NCI-H2227 treated with DMSO at 0.1 percent for 48 hours (cell line): ENCODE data around the gene CDC42BPA.
A peak's percentile ranks its signal among the peaks of the same experiment; 100 is the strongest.

Source experiments
- DNase-seq: peaks from one replicate; lab custom pipeline; 2025; lab: John Stamatoyannopoulos, UW

CDC42BPA gene

DNA sequence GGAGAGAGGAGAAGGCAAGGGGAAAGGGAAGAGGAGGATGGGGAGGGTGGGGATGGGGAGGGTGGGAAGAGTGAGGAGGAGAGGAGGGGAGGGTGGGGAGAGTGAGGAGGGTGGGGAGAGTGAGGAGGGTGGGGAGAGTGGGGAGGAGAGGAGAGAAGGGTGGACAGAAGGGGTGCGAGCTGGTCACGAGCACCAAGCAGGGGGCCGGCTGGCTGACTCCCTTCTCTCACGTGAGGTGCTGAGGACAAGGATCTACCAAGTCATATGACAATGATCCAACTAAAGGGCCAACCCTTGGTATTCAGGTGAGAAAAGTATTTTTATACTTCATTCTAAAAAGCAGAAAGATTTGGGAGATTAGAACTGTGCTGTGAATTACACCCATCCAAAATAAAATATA is 326.4 kb downstream of the CDC42BPA start:
- no peak for DNase-seq

DNA sequence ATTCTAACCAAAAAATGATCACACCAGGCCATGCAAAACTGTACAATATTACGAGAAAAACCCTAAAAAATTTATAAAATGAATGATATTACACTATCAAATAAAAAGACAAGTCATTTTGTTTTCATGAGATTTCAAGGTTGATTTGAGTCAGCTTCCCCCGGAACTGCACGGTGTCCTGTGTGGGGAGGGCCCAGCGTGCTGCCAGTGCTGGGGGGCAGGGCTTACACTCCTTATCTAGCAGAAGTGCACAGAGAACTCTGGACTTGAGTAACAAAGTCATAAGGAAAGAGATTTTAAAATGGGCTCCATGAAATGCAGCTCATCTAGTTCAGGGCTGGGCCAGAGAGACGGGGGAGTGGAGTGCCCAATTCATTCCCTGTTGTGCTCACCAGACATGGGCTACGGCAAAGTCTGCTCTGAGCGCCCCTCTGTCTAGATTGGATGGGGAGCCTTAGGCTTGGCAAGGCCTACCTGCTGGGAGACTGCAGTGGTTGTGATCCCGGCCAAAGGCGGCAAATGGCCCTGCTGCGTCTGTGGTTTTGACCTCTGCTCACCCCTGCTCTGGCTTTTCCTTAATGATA is 328.1 kb downstream of the CDC42BPA start:
- DNase-seq: peak; percentile 68

DNA sequence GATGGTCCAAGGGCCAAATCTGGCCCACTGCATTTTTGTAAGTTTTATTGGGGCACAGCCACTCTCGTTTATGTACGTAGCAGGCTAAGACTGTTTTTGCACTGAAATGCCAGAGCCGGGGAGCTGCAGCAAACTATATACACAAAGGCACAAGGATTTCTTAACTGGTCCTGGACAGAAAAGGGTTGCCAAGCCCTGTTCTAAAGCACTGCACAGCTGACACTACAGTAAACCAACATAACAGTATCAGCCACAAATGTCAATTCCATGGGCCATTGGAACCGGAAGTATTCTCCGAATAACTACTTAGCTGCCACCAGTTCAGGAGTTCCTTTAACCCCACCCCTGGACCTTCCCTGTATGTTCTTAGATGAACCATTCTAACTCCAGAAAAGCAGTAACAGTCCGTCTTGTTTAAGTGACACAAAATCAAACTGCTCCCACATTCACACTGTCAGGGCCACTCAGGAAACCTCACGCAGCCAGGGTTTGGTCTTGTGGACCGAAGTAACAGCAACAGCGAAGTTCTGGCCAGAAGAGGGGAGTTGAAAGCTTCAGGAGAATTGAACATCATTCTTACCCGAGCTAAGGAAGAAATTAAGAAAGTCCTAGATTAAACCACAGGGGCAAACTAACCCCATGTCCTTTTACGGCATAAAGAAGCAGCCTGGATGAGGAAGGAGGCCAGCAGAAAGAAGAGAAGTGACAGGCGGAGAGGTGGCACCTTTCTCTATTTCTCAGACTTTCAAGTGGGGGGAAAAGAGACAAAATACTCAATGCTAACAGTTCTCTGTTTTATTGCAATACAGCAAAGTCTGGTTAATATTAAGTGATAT is 329.0 kb downstream of the CDC42BPA start:
- no peak for DNase-seq

- DNase-seq: no peak
These were observed 330.0 kb downstream of the CDC42BPA start for GRCh38 chr1:226988334-226988666.

- no peak for DNase-seq
These were observed 330.5 kb downstream of the CDC42BPA start for GRCh38 chr1:226987623-226988333.

GRCh38 chr1:226987179-226987536 is 331.1 kb downstream of the CDC42BPA start:
- DNase-seq: no peak

- no peak for DNase-seq
These were observed 331.7 kb downstream of the CDC42BPA start for GRCh38 chr1:226986496-226987178.

DNA sequence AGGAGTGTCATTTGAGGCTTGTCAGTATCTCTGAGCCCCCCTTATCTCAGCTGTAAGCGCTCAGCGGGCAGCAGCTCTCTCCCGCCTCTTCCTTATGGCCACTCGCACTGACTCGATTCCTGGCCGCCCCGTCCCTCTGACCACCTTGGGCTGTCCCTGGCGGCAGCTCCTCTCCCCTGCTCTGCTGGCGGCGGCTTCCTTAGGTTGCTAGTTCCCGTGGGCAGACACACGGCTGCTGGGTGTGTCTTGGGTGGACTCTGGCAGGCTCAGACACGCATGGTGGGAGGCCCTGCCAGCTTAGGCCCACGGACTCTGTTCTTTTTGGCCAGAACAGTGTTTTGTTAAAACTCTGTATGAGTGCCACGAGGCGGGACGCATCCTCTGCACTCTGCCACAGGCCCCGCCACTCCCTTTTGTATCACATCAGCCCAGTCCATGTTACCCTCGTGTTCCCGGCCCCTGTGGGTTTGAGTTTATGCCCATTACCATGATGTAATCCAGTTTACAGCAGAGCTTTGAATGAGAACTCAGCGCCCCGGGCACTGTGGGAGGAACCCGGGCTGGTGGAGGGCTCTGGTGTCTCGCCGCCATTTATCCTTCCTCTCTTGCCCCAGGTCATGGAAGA is 332.3 kb downstream of the CDC42BPA start:
- DNase-seq: no peak

DNA sequence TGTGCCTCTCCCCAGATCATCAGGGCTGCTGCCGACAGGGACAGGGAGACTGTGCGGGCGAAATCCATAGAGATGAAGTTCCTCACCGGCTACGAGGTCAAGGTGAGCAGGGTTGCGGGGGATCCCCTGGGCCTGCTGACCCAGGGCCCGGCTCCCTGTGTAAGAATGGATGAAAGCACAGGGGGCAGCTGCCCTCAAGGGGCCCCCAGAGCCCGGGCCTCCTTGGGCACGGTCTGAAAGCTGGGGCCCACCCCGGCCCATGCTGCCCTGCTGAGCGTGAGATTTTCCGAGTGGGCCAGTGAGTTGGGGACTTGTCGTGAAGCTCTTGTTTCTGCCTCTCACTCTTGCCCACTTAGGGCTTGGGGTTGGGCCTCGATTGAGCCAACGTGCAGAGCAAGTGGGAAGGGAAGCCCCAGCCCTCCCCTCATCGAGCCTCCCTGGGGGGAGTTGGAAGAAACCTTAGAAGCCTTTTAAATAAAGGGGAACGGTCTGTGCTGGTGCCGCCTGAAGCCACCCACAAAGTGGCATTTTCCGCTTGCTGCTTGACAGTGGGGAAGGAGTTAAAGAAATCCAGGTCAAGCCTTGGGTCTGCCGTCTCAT is 333.0 kb downstream of the CDC42BPA start:
- DNase-seq: no peak

DNA sequence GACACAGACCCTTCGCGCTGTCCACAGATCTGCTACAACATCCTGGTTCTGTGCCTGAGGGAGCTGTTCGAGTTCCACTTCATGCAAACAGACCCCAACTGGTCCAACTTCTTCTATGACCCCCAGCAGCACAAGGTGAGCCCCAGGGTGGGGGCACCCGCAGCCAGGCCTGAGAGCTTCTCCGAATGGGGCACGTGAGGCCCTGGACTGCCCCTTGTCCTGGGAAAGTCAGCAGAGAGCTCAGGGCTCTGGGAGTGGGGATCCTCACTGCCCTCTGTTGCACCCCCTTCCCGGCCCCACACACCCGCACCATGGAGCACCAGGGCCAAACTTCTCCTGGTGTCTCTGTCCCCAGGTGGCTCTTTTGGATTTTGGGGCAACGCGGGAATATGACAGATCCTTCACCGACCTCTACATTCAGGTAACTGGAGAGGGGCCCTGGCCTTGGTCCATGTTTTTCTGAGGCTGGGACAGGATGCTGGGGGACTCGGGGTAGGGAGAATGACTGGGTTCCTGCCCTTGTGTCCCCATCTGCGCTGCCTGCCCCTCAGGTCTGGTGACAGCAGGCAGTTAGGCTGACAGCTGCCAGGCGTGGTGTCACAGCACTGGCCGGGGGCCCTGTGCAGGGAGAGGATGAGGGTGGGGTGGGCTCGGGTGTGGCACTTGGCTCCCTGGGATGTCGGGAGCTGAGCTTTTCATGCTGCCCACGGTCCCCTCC is 333.6 kb downstream of the CDC42BPA start:
- no peak for DNase-seq

DNA sequence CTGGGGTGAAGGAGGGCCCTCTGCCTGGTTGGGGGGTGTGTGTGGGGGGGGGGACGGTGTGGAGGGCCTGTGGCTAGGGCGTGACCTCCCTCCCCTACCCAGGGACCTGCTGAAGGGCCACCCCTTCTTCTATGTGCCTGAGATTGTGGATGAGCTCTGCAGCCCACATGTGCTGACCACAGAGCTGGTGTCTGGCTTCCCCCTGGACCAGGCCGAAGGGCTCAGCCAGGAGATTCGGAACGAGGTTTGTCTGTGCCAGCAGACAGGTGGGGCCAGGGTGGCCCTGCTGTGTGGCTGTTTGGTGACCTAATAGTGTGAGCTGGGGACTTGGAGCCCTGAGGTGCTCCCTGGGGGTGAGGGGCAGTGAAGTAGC is 334.3 kb downstream of the CDC42BPA start:
- no peak for DNase-seq

DNA sequence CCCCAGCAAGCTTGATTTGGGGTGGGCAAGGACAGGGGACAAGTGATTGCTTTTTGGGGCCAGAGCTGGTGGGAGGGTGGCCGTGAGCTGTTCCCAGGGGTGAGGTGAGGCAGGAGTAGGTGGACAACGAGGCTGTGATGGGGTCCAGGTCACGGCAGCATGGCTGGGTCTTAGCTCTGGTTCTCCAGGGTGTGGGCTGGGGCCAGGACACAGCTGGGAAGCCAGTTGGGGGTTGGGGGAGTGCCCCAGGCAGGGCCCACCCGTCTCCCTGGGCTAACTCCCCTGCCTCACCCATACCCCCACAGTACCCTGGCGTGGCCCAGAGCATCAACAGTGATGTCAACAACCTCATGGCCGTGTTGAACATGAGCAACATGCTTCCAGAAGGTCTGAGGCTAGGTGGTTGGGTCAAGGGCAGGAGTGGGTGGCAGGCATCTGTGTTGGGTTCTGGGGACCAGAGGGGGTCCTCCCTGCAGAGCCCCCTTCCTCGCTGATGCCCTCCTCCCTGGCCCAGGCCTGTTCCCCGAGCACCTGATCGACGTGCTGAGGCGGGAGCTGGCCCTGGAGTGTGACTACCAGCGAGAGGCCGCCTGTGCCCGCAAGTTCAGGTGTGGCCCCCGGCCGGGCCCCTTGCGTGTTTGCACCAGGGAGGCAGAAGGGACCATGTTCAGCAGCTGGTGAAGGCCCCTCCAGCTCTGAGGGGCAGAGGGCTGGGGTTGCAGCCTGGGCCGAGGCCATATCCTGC is 334.9 kb downstream of the CDC42BPA start:
- DNase-seq: no peak

- no peak for DNase-seq
These were observed 335.7 kb downstream of the CDC42BPA start for GRCh38 chr1:226982451-226983177.

DNA sequence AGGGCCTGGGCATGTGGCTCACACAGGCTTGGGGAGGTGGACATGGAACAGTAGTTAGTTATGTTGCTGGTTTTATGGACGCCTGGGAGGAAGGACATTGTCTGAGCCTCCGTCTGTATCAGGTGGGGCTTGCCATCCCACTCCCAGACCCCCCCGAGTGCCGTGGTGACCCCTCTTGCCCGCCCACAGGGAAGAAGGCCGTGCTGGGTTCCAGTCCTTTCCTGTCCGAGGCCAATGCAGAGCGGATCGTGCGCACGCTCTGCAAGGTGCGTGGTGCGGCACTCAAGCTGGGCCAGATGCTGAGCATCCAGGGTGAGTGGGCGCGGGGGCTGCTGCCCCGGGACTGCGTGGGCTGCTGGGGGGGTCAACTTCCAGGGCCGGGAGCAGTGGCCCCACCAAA is 336.5 kb downstream of the CDC42BPA start:
- DNase-seq: no peak

DNA sequence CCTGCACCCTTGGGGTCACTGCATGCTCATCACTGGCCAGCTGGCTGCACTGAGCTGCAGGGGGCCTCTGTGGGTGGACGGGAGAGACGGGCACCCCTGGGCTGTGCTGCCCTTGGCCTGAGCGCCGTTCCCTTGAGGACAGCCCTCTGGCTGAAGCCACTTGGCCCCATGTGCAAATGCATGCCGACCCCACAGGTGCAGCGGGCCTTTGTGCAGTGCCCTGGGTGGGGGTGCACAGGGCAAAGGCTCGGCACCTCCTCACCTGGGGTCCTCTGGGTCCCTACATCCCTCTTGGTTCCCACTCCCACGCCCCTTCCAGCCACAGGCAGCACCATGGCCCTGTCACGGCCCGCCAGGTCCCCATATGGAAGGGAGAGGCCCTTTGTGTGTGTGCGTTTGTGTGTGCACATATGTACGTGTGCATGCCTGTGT is 336.9 kb downstream of the CDC42BPA start:
- DNase-seq: no peak

- no peak for DNase-seq
These were observed 337.5 kb downstream of the CDC42BPA start for GRCh38 chr1:226980565-226981385.

GRCh38 chr1:226980122-226980560 is 338.2 kb downstream of the CDC42BPA start:
- DNase-seq: no peak

- DNase-seq: no peak
These were observed 338.7 kb downstream of the CDC42BPA start for GRCh38 chr1:226979517-226980121.
